ENCODE data around the gene ZDHHC11. TPM values are rescaled to one million over a fixed set of nuclear protein-coding genes. Genes with fewer than 3 reads are reported as not detected.
"Not testable (repeated sequence)": the region's sequence is repeated elsewhere in the genome, so short reads cannot be mapped to it uniquely, and the experiment has no call there.

ZDHHC11 gene
- total RNA-seq, 2 donors from 2014 or later: 4.7 to 10.9 TPM

DNA sequence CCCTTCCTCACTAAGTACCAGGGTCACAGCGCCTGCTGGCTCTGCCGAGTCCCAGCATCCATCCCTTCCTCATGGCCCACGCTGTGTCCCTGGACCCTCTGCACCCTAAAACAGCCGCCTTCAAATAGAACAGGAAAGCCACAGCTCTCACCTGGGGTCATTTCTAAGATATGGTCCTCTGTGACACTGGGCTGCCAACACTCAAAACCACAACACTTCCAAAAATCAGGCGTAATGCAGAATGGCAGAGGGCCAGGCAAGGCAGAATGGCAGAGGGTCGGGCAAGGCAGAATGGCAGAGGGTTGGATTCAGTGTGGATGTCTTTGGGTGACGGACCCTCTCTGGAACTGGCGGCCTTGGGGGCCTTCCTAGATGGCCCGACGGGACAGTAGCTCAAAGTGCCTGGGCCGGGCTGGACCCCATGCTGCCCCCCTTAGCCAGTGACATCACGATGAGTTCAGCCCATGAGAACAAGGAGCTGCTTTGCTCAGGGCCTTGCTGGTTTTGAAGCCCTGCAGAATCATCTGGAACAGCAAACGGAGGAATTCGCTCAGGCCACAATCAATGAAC, 101.6 kb downstream of the ZDHHC11 start:
- no peaks in the 10 kb centered on the region for H3K9me3 ChIP-seq
- no peaks in the 10 kb centered on the region for H3K27me3 ChIP-seq
- ATAC-seq: no peak
- H3K27ac ChIP-seq: no peak overlapping the region
- peak in 1 of 4 donors; percentile 8 for DNase-seq
- intact Hi-C loops (cut with DNase I): no loop called here
- no peaks in the 10 kb centered on the region for H3K36me3 ChIP-seq (replicated peaks in 1 of 2; ENCODE audit: insufficient read depth in 1 of 2, low read depth in 2 of 2)
- no peaks in the 10 kb centered on the region for H3K4me1 ChIP-seq
- 89 to 91% methylated on average over 9 to 14 of the region's 14 CpGs for WGBS, 2 donors
- no peak for TF ChIP-seq POLR2A (IDR thresholded peaks at IDR 0.05)
- TF ChIP-seq, protein P1, sequence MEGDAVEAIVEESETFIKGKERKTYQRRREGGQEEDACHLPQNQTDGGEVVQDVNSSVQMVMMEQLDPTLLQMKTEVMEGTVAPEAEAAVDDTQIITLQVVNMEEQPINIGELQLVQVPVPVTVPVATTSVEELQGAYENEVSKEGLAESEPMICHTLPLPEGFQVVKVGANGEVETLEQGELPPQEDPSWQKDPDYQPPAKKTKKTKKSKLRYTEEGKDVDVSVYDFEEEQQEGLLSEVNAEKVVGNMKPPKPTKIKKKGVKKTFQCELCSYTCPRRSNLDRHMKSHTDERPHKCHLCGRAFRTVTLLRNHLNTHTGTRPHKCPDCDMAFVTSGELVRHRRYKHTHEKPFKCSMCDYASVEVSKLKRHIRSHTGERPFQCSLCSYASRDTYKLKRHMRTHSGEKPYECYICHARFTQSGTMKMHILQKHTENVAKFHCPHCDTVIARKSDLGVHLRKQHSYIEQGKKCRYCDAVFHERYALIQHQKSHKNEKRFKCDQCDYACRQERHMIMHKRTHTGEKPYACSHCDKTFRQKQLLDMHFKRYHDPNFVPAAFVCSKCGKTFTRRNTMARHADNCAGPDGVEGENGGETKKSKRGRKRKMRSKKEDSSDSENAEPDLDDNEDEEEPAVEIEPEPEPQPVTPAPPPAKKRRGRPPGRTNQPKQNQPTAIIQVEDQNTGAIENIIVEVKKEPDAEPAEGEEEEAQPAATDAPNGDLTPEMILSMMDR (IDR thresholded peaks at IDR 0.05): no peak
- no peak overlapping the region for H3K4me3 ChIP-seq

DNA sequence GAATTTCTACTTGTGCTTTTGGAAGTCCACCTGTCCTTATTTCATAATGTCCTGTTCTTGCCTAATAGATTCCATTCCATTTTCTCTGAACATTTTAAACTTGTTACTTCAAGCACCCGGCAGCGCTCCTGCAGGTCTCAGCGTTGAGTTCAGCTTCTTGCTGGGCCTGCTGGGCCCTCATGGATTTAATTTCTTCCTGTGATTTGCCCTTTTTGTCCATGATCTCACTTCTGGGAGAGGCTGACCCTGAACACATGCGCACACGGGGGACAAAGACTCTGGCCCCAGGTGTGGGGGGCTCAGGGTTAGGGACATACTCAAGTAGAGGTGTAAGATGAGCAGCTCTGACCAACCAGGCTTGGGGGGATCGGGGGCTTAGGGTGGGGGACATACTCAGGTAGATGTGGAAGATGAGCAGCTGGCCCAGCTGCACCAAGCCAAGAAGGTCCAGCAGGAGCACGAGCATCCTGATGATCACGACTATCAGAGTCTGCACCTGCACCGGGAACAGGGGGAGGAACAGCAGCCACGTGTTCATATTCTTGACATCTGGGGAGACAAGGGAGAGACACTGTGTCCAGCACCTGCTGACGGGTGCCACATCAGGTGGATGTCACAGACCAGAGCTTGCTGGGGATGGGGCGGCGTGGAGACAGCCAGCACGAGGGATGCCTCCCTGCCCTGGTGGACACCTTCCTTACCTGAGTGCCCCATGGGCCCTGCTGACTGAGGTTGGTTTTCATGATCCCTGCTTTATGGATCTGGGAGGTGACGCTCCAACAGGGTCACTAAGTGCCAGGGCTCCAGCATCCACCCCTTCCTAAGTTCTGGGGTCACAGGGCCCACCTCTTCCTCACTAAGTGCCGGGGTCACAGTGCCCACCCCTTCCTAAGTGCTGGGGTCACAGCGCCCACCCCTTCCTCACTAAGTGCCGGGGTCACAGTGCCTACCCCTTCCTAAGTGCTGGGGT, 102.5 kb downstream of the ZDHHC11 start:
- H3K27me3 ChIP-seq; H3K27ac ChIP-seq; H3K9me3 ChIP-seq; H3K4me1 ChIP-seq; H3K4me3 ChIP-seq; ATAC-seq; H3K36me3 ChIP-seq (replicated peaks in 1 of 2; ENCODE audit: insufficient read depth in 1 of 2, low read depth in 2 of 2); intact Hi-C loops (cut with DNase I): not testable (repeated sequence)
- DNase-seq: peak in 1 of 4 donors; percentile 9
- WGBS, 2 donors: 76 to 83% methylated on average over 6 to 17 of the region's 18 CpGs

DNA sequence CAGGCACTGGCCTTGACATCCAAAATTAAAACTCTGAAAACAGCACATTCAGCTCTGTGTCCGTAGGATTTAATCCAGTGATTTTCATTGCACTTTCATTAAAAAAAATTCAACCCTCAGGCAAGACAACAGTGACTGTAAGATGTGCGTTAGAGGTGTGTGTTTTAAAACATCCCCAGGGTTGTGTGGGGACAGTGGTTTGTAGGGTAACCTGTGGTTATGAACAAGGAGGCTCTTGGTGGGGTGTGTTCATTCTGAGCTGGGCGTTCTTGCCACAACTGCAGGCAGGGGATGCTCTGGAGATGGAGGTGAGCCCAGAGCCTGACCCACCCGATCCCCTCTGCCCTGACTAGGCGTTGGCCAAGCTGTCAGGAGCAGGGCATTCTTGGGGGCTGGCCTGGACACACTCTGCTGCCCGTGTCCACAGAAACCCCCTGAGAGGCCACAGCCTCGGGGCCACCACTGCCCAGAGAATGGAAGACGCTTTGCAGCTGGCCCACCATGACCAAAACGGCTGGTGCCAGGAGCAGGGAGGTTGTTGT, 103.4 kb downstream of the ZDHHC11 start:
- H3K4me1 ChIP-seq; intact Hi-C loops (cut with DNase I); H3K4me3 ChIP-seq; H3K9me3 ChIP-seq; H3K36me3 ChIP-seq (replicated peaks in 1 of 2; ENCODE audit: insufficient read depth in 1 of 2, low read depth in 2 of 2); DNase-seq; ATAC-seq; H3K27ac ChIP-seq; H3K27me3 ChIP-seq: not testable (repeated sequence)
- 83 to 95% methylated on average over 3 of the region's 9 CpGs for whole genome bisulfite sequencing, 2 donors

DNA sequence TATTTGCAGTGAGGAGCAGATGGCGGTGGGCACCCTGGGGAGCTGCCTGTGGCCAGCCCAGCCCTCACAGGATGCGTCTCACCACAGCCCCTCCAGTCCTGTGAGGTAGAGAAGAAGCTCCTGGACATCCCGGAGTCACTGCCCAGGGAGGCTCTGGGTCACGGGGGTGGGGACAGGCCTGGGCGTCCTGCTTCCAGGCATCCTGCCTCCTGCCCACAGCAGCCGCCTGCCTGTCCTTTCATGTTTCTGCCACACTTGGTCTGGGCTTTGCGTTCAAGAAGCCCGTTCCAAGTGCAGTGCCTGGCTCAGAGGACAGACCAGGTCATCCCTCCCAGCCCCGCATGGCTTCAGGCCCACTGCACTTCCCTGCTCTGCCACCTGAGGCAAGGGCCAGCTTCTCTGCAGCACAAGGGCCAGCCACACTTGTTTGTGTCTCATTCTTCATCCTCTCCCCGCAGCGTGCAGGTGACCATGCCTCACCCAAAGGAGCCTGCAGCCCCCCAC, 104.5 kb downstream of the ZDHHC11 start:
- TF ChIP-seq, protein P1 (IDR thresholded peaks at IDR 0.05): no peak
- H3K4me1 ChIP-seq: no peaks in the 10 kb centered on the region
- no peak overlapping the region for H3K4me3 ChIP-seq
- no peak overlapping the region for H3K27ac ChIP-seq
- WGBS, 2 donors: 73 to 82% methylated on average over 6 to 10 of the region's 11 CpGs
- no peaks in the 10 kb centered on the region for H3K9me3 ChIP-seq
- no peak for DNase-seq
- H3K36me3 ChIP-seq (replicated peaks in 1 of 2; ENCODE audit: insufficient read depth in 1 of 2, low read depth in 2 of 2): no peaks in the 10 kb centered on the region
- no peaks in the 10 kb centered on the region for H3K27me3 ChIP-seq
- ATAC-seq: no peak
- intact Hi-C loops (cut with DNase I): no loop called here

Other genes with a start within 250 kb of the ZDHHC11 start
- 1 to 10 TPM; 1.3 to 7.8 TPM for gene CEP72, start 238.6 kb downstream of the ZDHHC11 start, total RNA-seq
- gene TPPP, start 157.6 kb downstream of the ZDHHC11 start, total RNA-seq: 1 to 10 TPM; 2.6 to 5.2 TPM
- gene ZDHHC11B, start 66.3 kb downstream of the ZDHHC11 start, total RNA-seq: 1 to 10 TPM; 6.2 to 8.9 TPM
- 10 to 100 TPM; 18.9 to 47.1 TPM for gene BRD9, start 41.8 kb upstream of the ZDHHC11 start, total RNA-seq
- 1 to 10 TPM; 1.3 TPM for gene TRIP13, start 41.9 kb upstream of the ZDHHC11 start, total RNA-seq
- 10 to 100 TPM in 1 of 2 donors, 1 to 10 TPM in 1; 4.2 to 12.2 TPM for gene NKD2, start 157.8 kb upstream of the ZDHHC11 start, total RNA-seq